CD14-positive monocyte (primary cell): ENCODE measurements around the gene C5. TPM values are rescaled to one million over a fixed set of nuclear protein-coding genes. Genes with fewer than 3 reads are reported as not detected.

Source experiments
- DNase-seq, 3 donors: peaks; one replicate each; pipeline ENCODE4 v3.0.0-alpha.2; 2011 to 2022
- H2AFZ ChIP-seq: 2 replicates; pipeline ENCODE4 v1.6.0; 2012; ENCODE audit warnings: mild to moderate bottlenecking, low read depth, low read length, inconsistent platforms; ENCODE audit not compliant: insufficient read depth, poor library complexity, severe bottlenecking
- H3K27ac ChIP-seq, 2 donors: 1 replicate in 1 of 2; 2 replicates in 1 of 2; pipeline ENCODE4 v1.5.1; 2012 to 2013; ENCODE audit warnings: low read length in 2 of 2, control low read depth in 1 of 2, inconsistent platforms in 1 of 2, low read depth in 1 of 2, mild to moderate bottlenecking in 1 of 2
- H3K27me3 ChIP-seq, 2 donors: one replicate each; pipeline versions ENCODE4 v1.6.0 to v1.6.1; 2011 to 2013; ENCODE audit warnings: low read length in 2 of 2; ENCODE audit not compliant: control insufficient read depth in 2 of 2, insufficient read depth in 2 of 2
- H3K36me3 ChIP-seq, 2 donors: replicated peaks in 1 of 2; 1 replicate in 1 of 2; 2 replicates in 1 of 2; pipeline versions ENCODE4 v1.5.1 to v1.6.1; 2012 to 2013; ENCODE audit warnings: low read length in 2 of 2, control low read depth in 1 of 2, inconsistent platforms in 1 of 2, mild to moderate bottlenecking in 1 of 2; ENCODE audit not compliant: insufficient read depth in 2 of 2, control insufficient read depth in 1 of 2
- H3K4me1 ChIP-seq, 2 donors: 1 replicate in 1 of 2; 2 replicates in 1 of 2; pipeline versions ENCODE4 v1.5.1 to v1.6.1; 2012 to 2013; ENCODE audit warnings: low read length in 2 of 2, control low read depth in 1 of 2, inconsistent platforms in 1 of 2, mild to moderate bottlenecking in 1 of 2, moderate library complexity in 1 of 2; ENCODE audit not compliant: insufficient read depth in 2 of 2, control insufficient read depth in 1 of 2
- H3K4me2 ChIP-seq: replicated peaks from 2 replicates; pipeline ENCODE3; 2012; ENCODE audit warnings: low read length, moderate library complexity, mild to moderate bottlenecking; ENCODE audit not compliant: poor library complexity, severe bottlenecking; ENCODE audit errors: extremely low read depth
- H3K4me3 ChIP-seq, 3 experiments: fragments of 200-600 bp in 1 of 3; sonication (generic) in 1 of 3; replicated peaks in 1 of 3; 1 replicate in 2 of 3; 2 replicates in 1 of 3; pipeline ENCODE4 v1.5.1; 2011 to 2013; ENCODE audit warnings: low read length in 3 of 3, mild to moderate bottlenecking in 3 of 3, control low read depth in 2 of 3, low read depth in 2 of 3, inconsistent platforms in 1 of 3, moderate library complexity in 1 of 3
- H3K79me2 ChIP-seq: 2 replicates; pipeline ENCODE4 v1.6.0; 2012; ENCODE audit warnings: mild to moderate bottlenecking, control low read depth, inconsistent platforms, low read length, moderate library complexity; ENCODE audit not compliant: insufficient read depth
- H3K9ac ChIP-seq: 2 replicates; pipeline ENCODE4 v1.6.0; 2017; ENCODE audit warnings: low read length, mild to moderate bottlenecking; ENCODE audit not compliant: insufficient read depth, poor library complexity, severe bottlenecking
- H3K9me3 ChIP-seq, 2 donors: replicated peaks in 1 of 2; 1 replicate in 1 of 2; 2 replicates in 1 of 2; pipeline versions ENCODE4 v1.5.1 to v1.6.1; 2012 to 2013; ENCODE audit warnings: low read length in 2 of 2, control low read depth in 1 of 2; ENCODE audit not compliant: control insufficient read depth in 1 of 2, insufficient read depth in 1 of 2
- H4K20me1 ChIP-seq: 2 replicates; pipeline ENCODE4 v1.6.0; 2012; ENCODE audit warnings: mild to moderate bottlenecking, low read length, control low read depth, moderate library complexity; ENCODE audit not compliant: insufficient read depth
- H3K27ac Mint-ChIP-seq, 7 donors: one replicate each; pipeline ENCODE4 v1.8.0; 2020; ENCODE audit warnings: mild to moderate bottlenecking in 7 of 7, mixed read lengths in 7 of 7, moderate library complexity in 6 of 7, inconsistent platforms in 2 of 7
- H3K27me3 Mint-ChIP-seq, 3 donors: one replicate each; pipeline ENCODE4 v1.8.0; 2021 to 2022; ENCODE audit warnings: low read depth in 3 of 3, mild to moderate bottlenecking in 3 of 3, mixed read lengths in 3 of 3, moderate library complexity in 3 of 3, inconsistent platforms in 1 of 3
- H3K36me3 Mint-ChIP-seq, 2 donors: one replicate each; pipeline ENCODE4 v1.8.0; 2020; ENCODE audit warnings: mixed read lengths in 2 of 2, inconsistent platforms in 1 of 2, mild to moderate bottlenecking in 1 of 2
- H3K4me1 Mint-ChIP-seq: one replicate; pipeline ENCODE4 v1.8.0; 2020; ENCODE audit warnings: mild to moderate bottlenecking, mixed read lengths
- H3K4me3 Mint-ChIP-seq, 2 donors: one replicate each; pipeline ENCODE4 v1.8.0; 2020; ENCODE audit warnings: mild to moderate bottlenecking in 2 of 2, mixed read lengths in 2 of 2, moderate library complexity in 1 of 2
- H3K9me3 Mint-ChIP-seq, 7 donors: one replicate each; pipeline ENCODE4 v1.8.0; 2020 to 2022; ENCODE audit warnings: mixed read lengths in 7 of 7, mild to moderate bottlenecking in 6 of 7, moderate library complexity in 6 of 7, inconsistent platforms in 2 of 7
- CTCF ChIP-seq: fragments of 200-600 bp; IDR thresholded peaks from one replicate; pipeline ENCODE4 v1.8.0; 2022; ENCODE audit warnings: antibody characterized with exemption, mild to moderate bottlenecking
- WGBS: methylation state at CpG from one replicate; pipeline ENCODE4 v1.1.5; 2013; ENCODE audit warnings: missing lambda C conversion rate; ENCODE audit not compliant: insufficient coverage; 5-methylcytosine and 5-hydroxymethylcytosine counted together
- intact Hi-C, 2 donors: fragments of 100-400 bp; cut with micrococcal nuclease; formaldehyde crosslinking; loops; one replicate each; pipeline versions ENCODE4 v1.15.0 to v1.15.1; 2023
- polyA plus RNA-seq, 3 donors: library from polyadenylated mRNA; depleted of rRNA in 1 of 3; unstranded in 2 of 3; stranded (reverse) in 1 of 3; fragments of 300-500 nt in 2 of 3; fragments of >200 nt in 1 of 3; fragmentation: Illumina TruSeq in 2 of 3; gene quantifications; 1 replicate in 2 of 3; 2 replicates in 1 of 3; pipeline ENCODE4 v1.2.3, GENCODE V29; 2012 to 2021

The C5 gene
- polyA plus RNA-seq, 3 donors = 0.66 to 3.5 (median 1.2) TPM

- intact Hi-C loops = loop anchor here in 1 of 2 donors (10.0 kb wide), 1 partner anchor 325 kb away; no protein-coding TSS in a partner anchor
- Histone ChIP-seq H2AFZ (no peak overlapping the region), H3K9ac (no peak overlapping the region), H3K36me3 (no peaks in the 10 kb centered on the region), H3K4me3 (no peak overlapping the region), H3K27me3 (no peaks in the 10 kb centered on the region), H3K9me3 (no peaks in the 10 kb centered on the region), H3K79me2 (peaks cover 42% of the 10 kb centered on the region), H3K4me1 (peaks cover 34 to 36% of the 10 kb centered on the region in 2 donors), H3K4me2 (no peak overlapping the region), H3K27ac (no peak overlapping the region), H4K20me1 (no peaks in the 10 kb centered on the region)
- Mint-ChIP-seq H3K4me3 (no peak overlapping the region), H3K36me3 (peaks cover 2 to 8% of the 10 kb centered on the region in 2 donors), H3K27ac (peak overlapping the region in 2 of 7 donors; percentile 19 to 50), H3K27me3 (peaks cover 0 to 4% (median 0%) of the 10 kb centered on the region in 3 donors), H3K4me1 (peaks cover 38% of the 10 kb centered on the region), H3K9me3 (peaks cover 0 to 6% (median 3%) of the 10 kb centered on the region in 7 donors)
- no peak for DNase-seq
- no peak for TF ChIP-seq CTCF
- no CpG with 5 or more reads among the region's 1 CpG for WGBS
Measured at GRCh38 chr9:121069396-121069795, 19.3 kb upstream of the C5 start.

GRCh38 chr9:121067640-121068039 lies 17.6 kb upstream of the C5 start:
- peak overlapping the region in 1 of 7 donors; percentile 31 for H3K27ac Mint-ChIP-seq
- TF ChIP-seq CTCF = no peak

More at GRCh38 chr9:121067640-121068039, 17.6 kb upstream of the C5 start:
- DNase-seq = peak in 1 of 3 donors; percentile 7
- intact Hi-C loops = loop anchor here in 1 of 2 donors (10.0 kb wide), 1 partner anchor 323 kb away; no protein-coding TSS in a partner anchor
- H3K27me3 Mint-ChIP-seq = peaks cover 0 to 4% (median 0%) of the 10 kb centered on the region in 3 donors
- no CpG with 5 or more reads among the region's 2 CpGs for WGBS
- Histone ChIP-seq H4K20me1 (no peaks in the 10 kb centered on the region), H3K9ac (no peak overlapping the region), H3K27me3 (no peaks in the 10 kb centered on the region), H3K27ac (no peak overlapping the region), H3K79me2 (peaks cover 25% of the 10 kb centered on the region), H3K36me3 (no peaks in the 10 kb centered on the region), H2AFZ (no peak overlapping the region), H3K9me3 (no peaks in the 10 kb centered on the region), H3K4me2 (no peak overlapping the region), H3K4me3 (no peak overlapping the region), H3K4me1 (peaks cover 16 to 18% of the 10 kb centered on the region in 2 donors)
- no peak overlapping the region for H3K4me3 Mint-ChIP-seq
- H3K9me3 Mint-ChIP-seq = peaks cover 0 to 6% (median 3%) of the 10 kb centered on the region in 7 donors
- H3K4me1 Mint-ChIP-seq = peaks cover 24% of the 10 kb centered on the region
- H3K36me3 Mint-ChIP-seq = peaks cover 2 to 11% of the 10 kb centered on the region in 2 donors
